ENCODE measurements around the gene RAPGEF4.

DNA sequence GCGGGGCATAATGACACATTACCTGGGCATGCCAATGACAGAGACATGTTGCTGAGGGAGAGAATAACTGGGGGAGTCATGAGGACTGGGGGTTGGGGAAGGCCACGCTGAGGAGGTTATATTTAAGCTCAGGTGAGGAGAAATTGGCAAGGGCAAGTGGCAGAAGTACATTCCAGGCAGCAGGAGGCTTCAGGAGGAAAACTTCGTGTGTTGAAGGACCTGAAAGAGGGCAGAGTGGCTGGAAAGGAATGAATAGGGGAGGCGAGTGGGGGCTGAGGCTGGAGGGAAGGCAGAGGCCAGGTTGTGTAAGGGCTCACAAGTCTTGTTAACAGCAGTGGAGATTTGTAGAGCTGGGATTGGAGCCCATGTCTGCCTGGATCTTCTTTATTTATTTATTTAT lies 166.3 kb downstream of the RAPGEF4 start:
- TF ChIP-seq CTCF (IDR thresholded peaks at IDR 0.05): no peak
- TF ChIP-seq POLR2A (IDR thresholded peaks at IDR 0.05): no peak

Measured in Peyer's patch (tissue), 4 donors.